Stimulated activated CD4-positive, alpha-beta T cell treated with anti-CD3 and anti-CD28 coated beads, TNF-alpha, amount 100 ng/mL, for 48 hours (primary cell): ENCODE results near the gene GMDS.

ENCODE experiments used
- DNase-seq, 3 donors: peaks; one replicate each; pipeline ENCODE4 v3.0.0-alpha.2; 2020; ENCODE audit warnings: low read depth in 3 of 3

Gene GMDS

GRCh38 chr6:2205396-2205795 lies 40.0 kb downstream of the GMDS start:
- DNase-seq, result no peak

- no peak for DNase-seq
These were observed 41.1 kb downstream of the GMDS start for GRCh38 chr6:2204272-2204671.

GRCh38 chr6:2203264-2203663 lies 42.1 kb downstream of the GMDS start:
- no peak for DNase-seq

- DNase-seq, result no peak
These were observed 47.4 kb downstream of the GMDS start for GRCh38 chr6:2197984-2198383.

- DNase-seq, result no peak
These were observed 48.2 kb downstream of the GMDS start for GRCh38 chr6:2197177-2197671.

- peak in 1 of 3 donors; percentile 8 for DNase-seq
These were observed 49.2 kb downstream of the GMDS start for GRCh38 chr6:2196079-2196679.

GRCh38 chr6:2194643-2195042 lies 50.8 kb downstream of the GMDS start:
- no peak for DNase-seq

- DNase-seq, result no peak
These were observed 51.5 kb downstream of the GMDS start for GRCh38 chr6:2193931-2194330.

- no peak for DNase-seq
These were observed 52.4 kb downstream of the GMDS start for GRCh38 chr6:2192976-2193375.

GRCh38 chr6:2191390-2191740 lies 54.0 kb downstream of the GMDS start:
- DNase-seq, result no peak

- DNase-seq, result no peak
These were observed 54.6 kb downstream of the GMDS start for GRCh38 chr6:2190661-2191389.

- no peak for DNase-seq
These were observed 56.5 kb downstream of the GMDS start for GRCh38 chr6:2188856-2189384.

GRCh38 chr6:2188397-2188796 lies 57.0 kb downstream of the GMDS start:
- DNase-seq, result no peak

GRCh38 chr6:2187826-2188225 lies 57.6 kb downstream of the GMDS start:
- DNase-seq, result no peak

- DNase-seq, result peak in 1 of 3 donors; percentile 28
These were observed 58.9 kb downstream of the GMDS start for GRCh38 chr6:2186516-2186915.

- no peak for DNase-seq
These were observed 59.9 kb downstream of the GMDS start for GRCh38 chr6:2185466-2185865.

GRCh38 chr6:2184700-2185455 lies 60.5 kb downstream of the GMDS start:
- DNase-seq, result no peak

- DNase-seq, result no peak
These were observed 61.7 kb downstream of the GMDS start for GRCh38 chr6:2183752-2184151.

- DNase-seq, result no peak
These were observed 62.2 kb downstream of the GMDS start for GRCh38 chr6:2183246-2183645.

- no peak for DNase-seq
These were observed 63.2 kb downstream of the GMDS start for GRCh38 chr6:2182251-2182650.

GRCh38 chr6:2181567-2181966 lies 63.8 kb downstream of the GMDS start:
- DNase-seq, result no peak

GRCh38 chr6:2179950-2180349 lies 65.5 kb downstream of the GMDS start:
- no peak for DNase-seq

- no peak for DNase-seq
These were observed 66.2 kb downstream of the GMDS start for GRCh38 chr6:2179241-2179640.
